Ramos (cell line): ENCODE data around the gene PDE6B.
"Not testable (repeated sequence)": the region's sequence is repeated elsewhere in the genome, so short reads cannot be mapped to it uniquely, and the experiment has no call there.

ENCODE experiments used
- in situ Hi-C: fragments of 300-500 bp; cut with MboI; formaldehyde crosslinking; loops from one replicate; pipeline ENCODE4 v1.14.3; 2022; ENCODE audit warnings: low sequenced_read_pairs; ENCODE audit not compliant: unreplicated experiment

PDE6B gene

DNA sequence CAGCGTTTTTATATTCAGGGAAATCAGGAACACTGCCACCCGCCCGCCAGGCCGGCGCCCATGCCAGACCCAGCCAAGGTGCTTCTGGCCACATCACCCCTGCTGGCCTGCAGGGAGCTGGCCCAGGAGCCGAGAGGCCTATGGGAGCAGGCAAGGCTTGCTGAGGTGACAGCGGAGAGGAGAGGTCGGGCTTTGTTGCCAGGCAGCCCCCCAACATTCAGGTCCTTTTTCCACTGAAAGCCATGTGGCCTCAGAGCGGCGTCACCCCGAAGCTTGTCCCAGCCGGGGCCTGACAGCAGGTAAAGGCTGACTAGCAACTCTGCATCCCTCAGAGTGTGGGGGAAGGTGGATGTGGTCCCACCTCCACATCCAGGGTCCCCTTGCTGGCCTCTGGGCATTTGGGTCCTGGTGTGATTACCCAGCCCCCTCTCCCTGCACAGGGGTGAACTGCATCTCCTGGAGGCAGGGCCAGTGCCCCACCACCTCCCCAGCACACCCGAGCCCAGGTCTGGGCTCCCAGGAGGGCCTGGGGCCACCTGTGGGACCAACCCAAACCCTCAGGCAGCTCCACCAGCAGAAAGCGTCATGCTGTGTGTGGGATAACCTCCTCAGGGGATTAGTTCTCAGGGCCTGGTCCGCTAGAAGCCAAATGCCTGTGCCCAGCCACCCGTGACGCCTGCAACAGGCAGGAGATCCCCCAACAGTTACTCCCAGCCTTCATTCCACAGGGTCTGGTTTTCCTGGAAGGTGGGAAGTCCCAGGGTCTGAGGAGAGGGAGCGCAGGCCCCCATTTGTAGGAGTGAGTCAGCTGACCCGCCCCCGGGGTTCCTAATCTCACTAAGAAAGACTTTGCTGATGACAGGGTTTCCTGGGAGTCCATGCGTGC lies at the start of gene PDE6B:
Gene PDE6B, plus strand, starts transcription at position 869 of the 886 bp plus-strand sequence. CDS start 54 bp downstream, outside the sequence.
- in situ Hi-C loops: no loop called here

DNA sequence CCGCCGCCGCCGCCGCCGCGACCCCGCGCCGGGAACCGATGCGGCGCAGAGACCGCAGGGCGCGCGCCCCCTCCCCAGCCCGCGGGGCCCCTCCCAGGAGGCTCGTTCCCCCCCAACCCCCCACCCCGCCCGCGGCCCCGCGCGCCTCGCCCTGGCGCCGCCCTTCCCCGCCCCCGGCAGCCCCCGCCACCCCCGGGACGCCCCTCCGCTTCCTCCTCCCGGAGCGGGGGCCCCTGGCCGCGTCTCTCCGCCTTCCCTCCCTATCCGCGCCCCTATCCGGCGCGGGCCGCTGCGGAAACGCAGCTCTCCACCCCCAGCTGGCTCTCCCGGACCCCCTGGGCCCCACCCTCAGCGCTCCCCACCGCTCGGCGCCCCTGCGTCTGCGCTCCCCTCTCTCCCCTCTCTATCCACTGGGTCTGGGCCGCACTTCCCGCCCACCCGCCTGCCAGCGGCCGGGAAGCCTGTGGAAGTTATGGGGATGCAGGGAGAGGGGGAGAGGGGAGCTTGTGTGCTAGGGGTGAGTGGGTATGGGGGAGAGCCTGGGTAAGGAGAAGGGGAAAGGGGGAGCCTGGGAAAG lies 49.0 kb upstream of the PDE6B start, which contains the start of gene TMEM271:
Gene TMEM271, minus strand, starts transcription at position 51 of the 577 bp plus-strand sequence. CDS start 233 bp downstream, outside the sequence.
- in situ Hi-C loops: no loop called here

DNA sequence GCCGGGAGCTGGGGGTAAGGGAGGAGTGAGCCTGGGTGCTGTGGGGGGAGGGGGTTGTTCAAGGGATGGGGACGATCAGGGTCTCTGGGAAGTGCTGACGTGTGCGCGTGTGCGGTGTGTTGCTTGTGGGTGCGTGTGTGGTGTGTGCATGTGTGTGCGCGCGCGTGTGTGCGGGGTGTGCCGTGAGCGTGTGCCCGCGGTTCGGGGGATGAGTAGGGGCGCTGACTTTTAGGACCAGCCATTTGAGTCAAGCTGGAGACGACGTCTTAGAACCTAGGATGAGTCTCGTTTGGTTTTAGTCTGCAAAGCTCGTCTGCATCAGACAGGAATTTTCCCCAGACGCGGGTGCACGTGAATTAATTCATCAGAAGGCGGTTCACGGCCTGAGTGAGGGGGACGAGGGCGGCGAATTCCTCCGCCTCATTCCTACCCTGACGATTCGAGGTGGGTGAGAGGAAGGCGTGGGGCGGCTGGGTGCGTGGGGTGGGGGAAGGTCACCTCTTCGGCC lies 48.3 kb upstream of the PDE6B start:
- in situ Hi-C loops: no loop called here

DNA sequence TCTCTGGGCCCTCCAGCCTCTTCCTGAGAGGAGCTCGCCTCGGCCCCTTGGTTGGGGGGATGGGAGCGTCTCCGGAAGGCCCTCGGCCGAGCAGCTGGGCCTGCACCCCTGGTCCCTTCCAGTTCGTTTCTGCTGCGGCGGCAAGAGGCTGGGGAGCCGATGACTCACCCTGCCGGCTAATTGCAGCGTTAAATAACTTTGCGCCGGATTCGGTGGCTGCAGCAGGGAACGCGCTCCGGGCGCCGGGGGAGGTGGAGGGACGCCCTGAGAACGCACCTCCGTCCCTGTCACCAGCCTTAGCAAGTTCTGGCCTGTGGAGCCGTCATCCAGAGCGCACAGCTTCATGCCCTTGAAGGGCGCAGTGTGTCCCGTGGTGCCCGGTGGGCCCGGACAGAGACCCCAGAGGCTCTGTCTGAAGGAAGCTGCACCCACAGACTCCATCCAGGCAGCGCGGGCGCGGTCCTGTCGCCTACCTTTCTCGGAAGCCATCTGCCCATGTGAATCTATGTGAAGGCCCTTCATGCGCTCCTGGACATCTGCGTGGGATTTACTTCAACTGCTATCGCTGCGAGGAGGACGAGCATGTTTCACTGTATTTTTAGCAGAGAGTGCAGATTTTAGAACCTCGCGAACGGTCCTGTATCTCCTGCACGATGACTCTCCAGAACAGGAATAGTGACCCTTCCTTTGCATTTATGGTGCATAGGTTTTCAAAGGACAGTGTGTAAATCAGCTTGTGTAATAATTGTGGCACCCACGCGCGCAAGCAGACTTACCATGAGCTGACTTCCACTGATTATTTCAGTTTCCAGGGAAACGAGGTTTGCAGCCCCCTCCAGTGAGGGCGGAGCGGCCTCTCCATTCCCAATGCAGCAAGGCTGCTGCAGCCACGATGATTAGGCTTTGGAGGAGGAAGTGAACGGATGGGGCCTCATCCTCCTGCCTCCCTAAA lies 47.6 kb upstream of the PDE6B start:
- in situ Hi-C loops: no loop called here

DNA sequence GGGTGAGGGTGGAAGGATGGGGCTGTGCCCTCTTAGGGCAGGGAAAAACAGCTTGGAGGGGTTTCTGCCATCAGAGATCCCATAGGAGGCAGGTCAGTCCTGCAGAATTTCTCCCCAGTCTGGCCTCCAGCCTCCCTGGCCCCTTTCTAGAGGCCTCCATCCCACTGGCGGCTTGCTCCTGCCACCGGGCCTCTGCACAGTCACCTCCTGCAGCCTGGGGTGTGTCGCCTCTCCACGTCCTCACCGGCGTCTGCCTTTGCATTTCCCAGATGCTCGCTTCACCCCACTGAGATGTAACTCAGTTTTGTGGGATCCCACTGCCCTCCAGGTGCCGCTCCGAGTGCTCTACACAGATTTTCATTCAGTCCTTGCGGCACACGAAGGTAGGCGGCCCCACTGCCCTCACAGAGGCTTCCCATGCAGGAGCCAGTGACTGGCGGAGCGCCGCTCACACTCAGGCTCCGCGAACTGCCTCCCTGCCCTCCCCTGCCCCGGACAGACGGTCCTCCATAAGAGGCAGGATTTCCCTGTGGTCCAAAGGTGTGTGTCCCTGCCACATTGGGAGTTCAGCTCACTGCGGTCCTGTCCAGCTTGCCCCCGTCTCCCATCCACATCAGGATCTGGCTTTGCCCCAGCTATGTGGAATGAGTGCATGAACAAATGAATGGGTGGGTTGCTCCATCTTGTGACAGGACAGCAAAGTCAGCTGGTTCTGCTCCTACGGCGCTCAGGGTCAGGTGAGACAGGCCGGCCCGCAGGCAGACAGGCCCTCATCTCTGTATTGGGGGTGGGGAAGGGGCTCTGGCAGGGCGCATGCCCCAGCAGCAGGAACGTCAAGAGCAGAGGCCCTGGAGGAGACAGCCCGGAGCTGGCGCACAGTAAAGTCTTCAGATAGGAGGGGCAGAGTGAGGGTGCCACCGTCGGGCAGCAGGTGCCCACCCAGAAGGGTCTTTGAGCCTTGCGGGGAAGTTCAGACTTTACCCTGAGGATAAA lies 46.6 kb upstream of the PDE6B start:
- in situ Hi-C loops: no loop called here

DNA sequence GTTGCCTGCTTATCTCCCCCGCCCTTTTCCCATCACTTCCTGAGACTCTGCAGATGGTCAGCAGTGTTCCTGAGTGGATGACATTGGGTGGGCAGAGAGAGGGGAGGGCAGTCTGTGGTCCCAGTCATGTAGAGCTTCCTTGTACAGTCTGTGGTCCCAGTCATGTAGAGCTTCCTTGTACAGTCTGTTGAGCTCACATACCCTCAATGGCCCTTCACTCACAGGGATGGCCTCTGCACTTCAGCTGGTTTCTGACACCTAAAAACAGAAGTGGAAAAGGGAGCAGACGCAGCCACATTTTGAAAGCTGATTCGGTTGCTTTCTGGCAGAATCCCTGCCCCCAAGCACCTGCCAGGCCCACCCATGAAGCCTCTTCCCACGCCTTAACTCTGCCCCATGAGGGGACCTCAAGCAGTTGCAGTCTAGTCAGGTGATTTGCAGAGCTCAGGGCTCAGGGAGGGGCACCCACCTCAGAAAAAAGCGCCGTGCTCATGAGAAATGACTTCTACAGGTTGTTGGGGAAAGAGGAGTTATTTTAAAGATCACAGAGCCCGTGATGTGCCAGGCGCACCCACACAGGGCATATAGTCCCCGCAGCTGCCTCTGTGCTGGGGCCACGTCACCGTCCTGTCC lies 45.7 kb upstream of the PDE6B start:
- in situ Hi-C loops: no loop called here

DNA sequence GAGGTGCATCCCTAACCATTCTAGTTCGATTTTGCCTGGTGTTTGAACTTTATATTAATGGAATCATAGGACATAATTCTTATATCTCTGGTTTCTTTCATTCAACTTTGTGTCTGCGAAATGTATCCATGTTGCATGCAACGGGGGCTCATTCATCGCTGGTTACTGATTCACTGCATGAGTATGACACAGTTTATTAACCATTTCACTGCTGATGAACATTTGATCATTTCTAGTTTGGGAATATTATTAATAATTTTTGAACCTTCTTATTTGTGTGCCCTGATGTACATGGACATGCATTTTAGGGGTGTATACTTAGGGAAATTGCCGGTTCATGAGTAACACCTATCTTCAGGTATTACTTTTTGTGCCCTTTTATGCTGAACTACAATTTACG lies 44.2 kb upstream of the PDE6B start:
- in situ Hi-C loops: no loop called here

DNA sequence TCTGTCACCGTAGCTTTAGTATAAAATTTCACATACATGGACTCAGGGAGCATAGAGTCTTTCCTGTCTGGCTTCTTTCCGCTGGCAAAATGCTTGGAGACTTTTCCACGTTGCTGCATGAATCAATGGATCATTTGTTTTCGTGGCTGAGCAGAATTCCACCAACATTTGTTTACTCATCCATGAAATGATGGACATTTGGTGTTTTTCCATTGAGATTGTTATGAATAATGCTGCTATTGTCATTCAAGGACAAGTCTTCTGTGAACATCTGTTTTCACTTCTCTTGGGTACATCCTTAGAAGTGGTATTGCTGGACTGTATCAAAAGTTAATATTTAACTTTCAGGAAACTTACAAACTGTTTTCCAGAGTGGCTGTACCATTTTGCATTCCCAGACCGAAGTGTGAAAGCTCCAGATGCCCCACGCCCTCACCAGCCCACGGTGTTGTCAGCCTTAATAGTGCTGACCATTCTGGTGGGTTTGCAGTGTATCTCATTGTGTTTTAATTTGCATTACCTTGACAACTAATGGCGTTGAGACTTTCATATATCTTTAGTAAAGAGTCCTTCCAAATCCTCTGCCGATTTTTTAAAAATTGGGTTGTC lies 43.5 kb upstream of the PDE6B start:
- in situ Hi-C loops: no loop called here

DNA sequence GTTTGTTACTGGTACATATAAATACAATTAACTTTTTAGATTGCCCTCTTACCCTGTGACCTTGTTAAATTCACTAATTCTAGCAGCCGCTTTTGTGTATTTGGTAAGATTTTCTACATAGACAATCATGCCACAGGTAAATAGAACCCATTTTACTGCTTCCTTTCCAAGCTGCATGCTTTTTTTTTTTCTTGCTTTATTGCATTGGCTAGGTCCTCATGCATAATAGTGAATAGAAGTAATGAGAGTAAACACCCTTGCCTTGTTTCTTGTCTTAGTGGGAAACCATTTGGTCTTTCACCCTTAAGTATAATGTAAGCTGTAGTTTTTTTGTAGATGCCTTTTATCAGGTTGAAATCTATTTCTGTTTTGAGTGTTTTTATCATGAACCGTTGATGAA lies 41.6 kb upstream of the PDE6B start:
- in situ Hi-C loops: no loop called here

DNA sequence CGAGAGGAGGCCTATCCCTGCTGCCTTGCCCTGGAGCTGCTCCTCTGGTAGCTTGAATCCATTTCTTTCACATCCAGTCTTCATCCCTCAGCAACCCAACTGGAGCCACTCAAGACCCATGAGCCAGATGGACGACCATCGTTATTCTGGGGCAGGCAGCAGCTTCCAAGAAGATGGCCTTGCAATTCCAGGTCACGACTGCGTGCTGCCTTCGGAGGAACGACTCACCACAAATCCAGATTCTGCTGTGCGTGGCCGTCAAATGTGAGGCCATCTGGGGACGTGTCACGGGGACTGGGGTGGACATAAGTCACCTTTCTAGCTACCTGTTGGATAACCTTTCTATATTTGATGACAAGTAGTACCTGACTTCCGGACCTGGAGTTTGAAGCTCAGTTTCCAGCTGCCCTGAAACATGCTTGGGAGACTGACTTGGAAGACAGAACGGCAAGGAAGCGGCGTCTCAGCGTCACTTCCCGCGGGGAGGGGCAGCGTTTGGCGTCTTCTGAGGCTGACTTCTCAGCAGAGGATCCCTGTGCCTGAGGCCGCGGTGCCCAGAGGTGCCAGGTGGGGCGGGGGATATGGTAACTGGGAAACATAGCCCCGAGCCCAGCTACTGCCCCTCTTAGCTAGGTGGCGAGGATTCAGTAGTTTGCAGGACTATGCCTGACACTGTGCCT lies 37.6 kb upstream of the PDE6B start:
- in situ Hi-C loops: no loop called here

DNA sequence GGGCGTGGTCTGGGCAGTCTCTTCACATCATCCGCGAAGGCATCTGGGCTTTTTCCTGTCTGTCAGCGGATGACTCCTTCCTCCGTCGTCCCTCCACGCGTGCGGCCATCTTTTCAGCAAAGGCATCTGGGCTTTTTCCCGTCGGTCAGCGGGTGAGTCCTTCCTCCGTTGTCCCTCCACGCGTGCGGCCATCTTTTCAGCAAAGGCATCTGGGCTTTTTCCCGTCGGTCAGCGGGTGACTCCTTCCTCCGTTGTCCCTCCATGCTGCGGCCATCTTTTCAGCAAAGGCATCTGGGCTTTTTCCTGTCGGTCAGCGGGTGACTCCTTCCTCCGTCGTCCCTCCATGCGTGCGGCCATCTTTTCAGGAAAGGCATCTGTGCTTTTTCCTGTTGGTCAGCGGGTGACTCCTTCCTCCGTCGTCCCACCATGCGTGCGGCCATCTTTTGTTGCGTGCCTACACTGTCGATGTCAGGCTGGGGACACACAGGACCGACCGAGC lies 37.0 kb upstream of the PDE6B start:
- in situ Hi-C loops: no loop called here

DNA sequence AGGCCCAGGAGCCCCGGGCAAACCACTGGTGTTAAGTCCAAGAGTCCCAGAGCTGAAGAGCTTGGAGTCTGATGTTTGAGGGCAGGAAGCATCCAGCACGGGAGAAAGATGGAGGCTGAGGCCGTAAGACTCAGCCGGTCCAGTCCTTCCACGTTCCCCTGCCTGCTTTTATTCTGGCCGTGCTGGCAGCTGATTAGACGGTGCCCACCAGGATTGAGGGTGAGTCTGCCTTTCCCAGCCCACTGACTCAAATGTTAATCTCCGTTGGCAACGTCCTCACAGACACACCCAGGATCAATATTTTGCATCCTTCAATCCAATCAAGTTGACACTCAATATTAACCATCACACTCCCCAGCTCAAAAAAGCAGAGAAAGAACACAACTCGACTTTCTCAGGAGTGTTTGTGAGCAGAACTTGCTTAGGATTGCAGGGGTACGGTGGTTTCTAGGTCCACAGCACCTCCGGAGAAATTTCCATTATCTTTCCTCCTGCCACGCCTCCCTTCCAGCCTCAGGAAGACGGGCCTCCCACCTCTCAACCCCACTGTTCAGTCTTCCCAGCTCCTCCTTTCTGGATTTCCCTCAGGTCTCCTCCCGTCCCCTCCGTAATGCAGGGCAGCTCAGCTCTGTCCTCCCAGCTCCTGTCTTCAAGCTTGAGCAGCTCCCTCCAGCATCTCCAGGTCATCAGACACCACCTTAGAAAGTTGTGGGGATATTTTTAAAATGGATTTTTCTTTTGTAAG lies 36.0 kb upstream of the PDE6B start:
- in situ Hi-C loops: no loop called here

DNA sequence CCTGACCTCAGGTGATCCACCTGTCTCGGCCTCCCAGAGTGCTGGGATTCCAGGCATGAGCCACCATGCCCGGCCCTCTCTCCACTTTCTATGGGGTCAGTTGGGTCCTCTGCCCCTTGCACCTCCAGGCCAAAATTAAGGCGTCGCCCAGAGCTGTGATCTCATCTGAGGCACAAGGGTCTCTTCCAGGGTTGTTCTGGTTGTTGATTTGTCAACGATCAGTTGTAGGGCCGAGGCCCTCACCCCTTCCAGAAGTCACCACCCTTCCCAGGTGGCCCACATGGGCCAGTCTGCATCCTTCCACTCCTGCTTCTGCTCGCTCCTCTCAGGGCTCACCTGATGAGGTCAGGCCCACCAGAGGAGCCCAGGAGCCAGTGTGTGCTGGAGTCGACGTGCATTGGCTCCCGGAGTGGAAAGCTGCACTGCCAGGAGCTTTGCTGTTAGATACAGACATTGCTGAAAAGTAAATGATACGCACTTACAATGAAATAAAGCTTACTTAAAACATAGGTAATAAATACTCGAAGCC lies 35.0 kb upstream of the PDE6B start:
- in situ Hi-C loops: no loop called here

DNA sequence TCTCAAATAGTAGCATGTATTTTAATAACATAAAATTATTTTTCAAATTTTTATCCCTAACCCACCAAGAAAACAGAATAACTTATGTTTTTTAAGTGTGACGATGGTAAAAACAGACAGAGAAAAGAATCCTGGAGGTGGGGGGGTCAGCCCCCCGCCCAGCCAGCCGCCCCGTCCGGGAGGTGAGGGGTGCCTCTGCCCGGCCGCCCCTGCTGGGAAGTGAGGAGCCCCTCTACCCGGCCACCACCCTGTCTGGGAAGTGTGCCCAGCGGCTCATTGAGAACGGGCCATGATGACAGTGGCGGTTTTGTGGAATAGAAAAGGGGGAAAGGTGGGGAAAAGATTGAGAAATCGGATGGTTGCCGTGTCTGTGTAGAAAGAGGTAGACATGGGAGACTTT lies 33.2 kb upstream of the PDE6B start:
- in situ Hi-C loops: not testable (repeated sequence)

DNA sequence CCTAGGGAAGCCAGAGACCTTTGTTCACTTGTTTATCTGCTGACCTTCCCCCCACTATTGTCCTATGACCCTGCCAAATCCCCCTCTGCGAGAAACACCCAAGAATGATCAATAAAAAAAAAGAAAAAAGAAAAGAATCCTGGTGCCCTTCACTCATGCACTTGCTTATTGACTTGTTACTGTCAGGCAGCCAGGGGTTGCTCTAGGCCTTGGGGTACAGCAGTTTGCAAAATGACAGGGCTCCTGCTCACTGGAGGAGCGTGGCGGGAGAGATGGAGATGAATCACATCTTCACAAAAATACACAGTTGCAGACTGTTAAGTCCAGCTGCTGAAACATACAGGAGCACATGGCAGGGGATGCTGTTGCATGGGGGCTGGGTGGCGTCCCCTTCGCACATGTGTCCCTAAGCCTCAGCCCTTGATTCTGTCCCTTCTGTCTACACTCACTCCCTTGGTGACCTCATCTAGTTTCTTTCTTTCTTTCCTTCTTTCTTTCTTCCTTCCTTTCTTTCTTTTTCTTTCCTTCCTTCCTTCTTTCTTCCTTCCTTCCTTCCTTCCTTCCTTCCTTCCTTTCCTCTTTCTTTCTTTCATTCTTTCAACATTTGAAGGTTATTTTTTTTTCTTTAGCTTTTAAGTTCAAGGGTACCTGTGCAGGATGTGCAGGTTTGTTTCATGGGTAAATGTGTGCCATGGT lies 32.4 kb upstream of the PDE6B start:
- in situ Hi-C loops: no loop called here

DNA sequence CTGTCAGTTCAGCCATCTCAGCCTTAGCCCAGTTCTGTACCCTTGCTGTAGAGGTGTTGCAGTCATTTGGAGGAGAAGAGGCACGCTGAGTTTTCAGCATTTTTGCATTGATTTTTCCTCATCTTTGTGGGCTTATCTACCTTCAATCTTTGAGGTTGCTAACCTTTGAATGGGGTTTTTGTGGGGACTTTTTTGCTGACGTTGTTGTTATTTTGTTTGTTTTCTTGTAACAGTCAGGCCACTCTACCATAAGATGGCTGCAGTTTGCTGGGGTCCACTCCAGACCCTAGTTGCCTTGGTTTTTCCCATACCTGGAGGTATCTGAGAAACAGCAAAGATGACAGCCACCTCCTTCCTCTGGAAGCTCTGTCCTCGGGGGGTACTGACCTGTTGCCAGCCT lies 26.4 kb upstream of the PDE6B start:
- in situ Hi-C loops: no loop called here
